SK-N-SH (cell line): ENCODE results near the gene PEX3. TPM values are rescaled to one million over a fixed set of nuclear protein-coding genes. Genes with fewer than 3 reads are reported as not detected.

Experiments
- CTCF ChIA-PET: fragments of 300-600, 350-600 bp; formaldehyde crosslinking; extraction: SDS; loops from one replicate; lab custom pipeline; 2021; lab: Yijun Ruan, JAX
- POLR2A ChIA-PET: fragments of 350-600 bp; sonication (Branson Sonifier 250); formaldehyde crosslinking; extraction: SDS; loops from one replicate; lab custom pipeline; 2020; ENCODE audit warnings: antibody characterized with exemption, inconsistent platforms; lab: Yijun Ruan, JAX
- DNase-seq: peaks from one replicate; pipeline ENCODE4 v3.0.0; 2012
- H2AFZ ChIP-seq: fragments of 200-600 bp; sonication (generic); 2 replicates; pipeline ENCODE4 v1.8.1; 2016; ENCODE audit warnings: antibody characterized with exemption, mild to moderate bottlenecking, low read depth
- H3F3A ChIP-seq: fragments of 200-600 bp; sonication (generic); replicated peaks from 2 replicates; pipeline ENCODE3; 2016; ENCODE audit warnings: antibody characterized with exemption, mild to moderate bottlenecking; ENCODE audit not compliant: insufficient read depth
- H3K27ac ChIP-seq, 2 experiments: fragments of 200-500 bp in 1 of 2; fragments of 200-600 bp in 1 of 2; sonication (Bioruptor generic) in 1 of 2; sonication (generic), shearing (Covaris generic) in 1 of 2; 2 replicates each; pipeline versions ENCODE4 v1.5.1 to v1.6.1; 2014 to 2016; ENCODE audit warnings: low read depth in 2 of 2, inconsistent platforms in 1 of 2, low read length in 1 of 2, mild to moderate bottlenecking in 1 of 2, mixed read lengths in 1 of 2
- H3K27me3 ChIP-seq: fragments of 200-600 bp; sonication (generic), shearing (Covaris generic); 2 replicates; pipeline ENCODE4 v1.6.1; 2016; ENCODE audit warnings: mixed run types; ENCODE audit not compliant: insufficient read depth
- H3K36me3 ChIP-seq, 2 experiments: fragments of 200-500 bp in 1 of 2; fragments of 200-600 bp in 1 of 2; sonication (Bioruptor generic) in 1 of 2; sonication (generic) in 1 of 2; replicated peaks in 1 of 2; 2 replicates each; pipeline versions ENCODE3 to v1.5.1; 2014 to 2016; ENCODE audit warnings: low read length in 1 of 2, mild to moderate bottlenecking in 1 of 2; ENCODE audit not compliant: insufficient read depth in 2 of 2, control insufficient read depth in 1 of 2
- H3K4me1 ChIP-seq, 2 experiments: fragments of 200-500 bp in 1 of 2; fragments of 200-600 bp in 1 of 2; sonication (Bioruptor generic) in 1 of 2; sonication (generic), shearing (Covaris generic) in 1 of 2; 2 replicates each; pipeline versions ENCODE4 v1.5.1 to v1.6.1; 2014 to 2016; ENCODE audit warnings: low read depth in 1 of 2, low read length in 1 of 2, mixed run types in 1 of 2; ENCODE audit not compliant: insufficient read depth in 2 of 2, control insufficient read depth in 1 of 2
- H3K4me2 ChIP-seq: fragments of 200-600 bp; sonication (generic), shearing (Covaris generic); 2 replicates; pipeline ENCODE4 v1.6.1; 2017; ENCODE audit warnings: mixed run types
- H3K4me3 ChIP-seq, 2 experiments: fragments of 200-500 bp in 1 of 2; fragments of 200-600 bp in 1 of 2; sonication (Bioruptor generic) in 1 of 2; sonication (generic), shearing (Covaris generic) in 1 of 2; 2 replicates each; pipeline versions ENCODE4 v1.5.1 to v1.8.1; 2014 to 2016; ENCODE audit warnings: low read depth in 2 of 2, inconsistent platforms in 1 of 2, low read length in 1 of 2, mild to moderate bottlenecking in 1 of 2, mixed read lengths in 1 of 2, moderate library complexity in 1 of 2
- H3K79me2 ChIP-seq: fragments of 200-600 bp; sonication (generic); 2 replicates; pipeline ENCODE4 v1.8.1; 2017; ENCODE audit warnings: mild to moderate bottlenecking; ENCODE audit not compliant: insufficient read depth
- H3K9ac ChIP-seq: fragments of 200-600 bp; sonication (generic); 2 replicates; pipeline ENCODE4 v1.6.1; 2017; ENCODE audit warnings: mixed run types
- H3K9me2 ChIP-seq: fragments of 200-600 bp; sonication (generic); 2 replicates; pipeline ENCODE4 v1.6.1; 2017; ENCODE audit warnings: mixed run types
- H3K9me3 ChIP-seq: fragments of 200-600 bp; sonication (generic); 2 replicates; pipeline ENCODE4 v1.6.1; 2017; ENCODE audit warnings: mixed run types, mild to moderate bottlenecking, moderate library complexity
- H4K20me1 ChIP-seq: fragments of 200-600 bp; sonication (generic); 2 replicates; pipeline ENCODE4 v1.6.1; 2017; ENCODE audit warnings: mild to moderate bottlenecking, mixed run types; ENCODE audit not compliant: insufficient read depth
- ELF1 ChIP-seq: IDR thresholded peaks from 2 replicates; pipeline ENCODE4 v1.4.0; 2012
- FOSL2 ChIP-seq: IDR thresholded peaks from 2 replicates; pipeline ENCODE4 v1.4.0; 2012; ENCODE audit warnings: low read depth, mild to moderate bottlenecking, moderate library complexity, borderline replicate concordance
- GABPA ChIP-seq: IDR thresholded peaks from 2 replicates; pipeline ENCODE4 v1.4.0; 2012; ENCODE audit warnings: low read depth, mild to moderate bottlenecking
- GATA2 ChIP-seq: sonication (generic); formaldehyde crosslinking; IDR thresholded peaks from 2 replicates; pipeline ENCODE4 v1.5.0; 2020; ENCODE audit warnings: mild to moderate bottlenecking, missing genetic modification reagents
- MAX ChIP-seq: IDR thresholded peaks from 2 replicates; pipeline ENCODE4 v1.4.0; 2012; ENCODE audit warnings: low read depth
- MXI1 ChIP-seq: IDR thresholded peaks from 2 replicates; pipeline ENCODE4 v1.6.1; 2012; ENCODE audit warnings: mild to moderate bottlenecking, low read depth, low read length, improper control_type of control experiment
- NRF1 ChIP-seq: IDR thresholded peaks from 2 replicates; pipeline ENCODE4 v1.6.1; 2012; ENCODE audit warnings: low read depth, mild to moderate bottlenecking, low read length
- RCOR1 ChIP-seq: fragments of 150-350 bp; IDR thresholded peaks from 2 replicates; pipeline ENCODE4 v1.6.1; 2017; ENCODE audit warnings: antibody characterized with exemption, low read length
- SIN3A ChIP-seq: IDR thresholded peaks from 2 replicates; pipeline ENCODE4 v1.6.1; 2012; ENCODE audit warnings: low read depth, mild to moderate bottlenecking, low read length, moderate library complexity, borderline replicate concordance
- TCF12 ChIP-seq: IDR thresholded peaks from 2 replicates; pipeline ENCODE4 v1.4.0; 2012
- WGBS: methylation state at CpG from one replicate; pipeline ENCODE4 v1.1.6; 2017; ENCODE audit warnings: low lambda C conversion rate; 5-methylcytosine and 5-hydroxymethylcytosine counted together
- polyA plus RNA-seq, 3 experiments: library from polyadenylated mRNA; depleted of rRNA; stranded (reverse); fragments of >200 nt; gene quantifications; 2 replicates each; pipeline ENCODE4 v1.2.3, GENCODE V29; 2012
- TF ChIP-seq, protein P1 (sequence below): IDR thresholded peaks from 2 replicates; pipeline ENCODE4; 2012

Gene PEX3
- polyA plus RNA-seq, 1 of the 3 experiments (the other 2 are of a cell fraction): 14.1 TPM

- Histone ChIP-seq H3K79me2 (no peaks in the 10 kb centered on the region), H3K36me3 (peaks cover 10 to 25% of the 10 kb centered on the region in 2 experiments), H3K4me1 (no peaks in the 10 kb centered on the region), H3F3A (no peaks in the 10 kb centered on the region), H3K4me2 (no peak overlapping the region), H3K27me3 (no peaks in the 10 kb centered on the region), H3K4me3 (no peak overlapping the region), H2AFZ (no peak overlapping the region), H3K27ac (no peak overlapping the region), H3K9ac (no peak overlapping the region), H3K9me3 (no peaks in the 10 kb centered on the region), H4K20me1 (no peaks in the 10 kb centered on the region), H3K9me2 (no peaks in the 10 kb centered on the region)
- WGBS: 93% methylated on average over 3 of the region's 3 CpGs
- TF ChIP-seq MAX (no peak), GABPA (no peak), TCF12 (no peak)
- ChIA-PET CTCF (no interaction called here), POLR2A (no interaction called here)
- no peak for DNase-seq
Observed at GRCh38 chr6:143478479-143479062, 28.0 kb downstream of the PEX3 start.

DNA sequence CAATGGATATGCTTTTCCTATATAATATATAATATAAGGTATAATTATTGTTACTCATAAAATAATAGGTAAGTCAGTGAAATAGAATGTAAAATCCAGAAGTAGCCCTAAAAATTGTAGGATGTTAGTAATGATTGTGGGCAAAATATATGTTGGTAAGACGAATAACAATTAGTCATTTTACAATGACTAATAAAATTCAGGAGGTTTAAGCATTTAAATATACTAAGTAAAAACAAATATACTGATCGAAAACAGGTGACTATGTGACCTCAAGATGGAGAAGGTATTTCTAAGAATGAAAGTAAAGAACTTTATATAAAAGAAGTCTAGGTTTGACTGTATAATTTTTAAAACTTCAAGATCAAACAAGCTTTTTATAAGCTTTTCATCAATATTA is 32.0 kb downstream of the PEX3 start:
- H3K4me2 ChIP-seq: no peak overlapping the region
- no peaks in the 10 kb centered on the region for H3K4me1 ChIP-seq
- TF ChIP-seq NRF1: no peak
- TF ChIP-seq, all 33 proteins: peak for 0
- Histone ChIP-seq H2AFZ (no peak overlapping the region), H3K4me3 (no peak overlapping the region), H3K9ac (no peak overlapping the region), H3K27me3 (no peaks in the 10 kb centered on the region), H3K79me2 (no peaks in the 10 kb centered on the region), H3F3A (no peaks in the 10 kb centered on the region), H4K20me1 (no peaks in the 10 kb centered on the region), H3K9me3 (no peaks in the 10 kb centered on the region), H3K9me2 (no peaks in the 10 kb centered on the region), H3K27ac (no peak overlapping the region), H3K36me3 (peaks cover 16 to 18% of the 10 kb centered on the region in 2 experiments)
- CTCF ChIA-PET: no interaction called here
- POLR2A ChIA-PET: no interaction called here
- DNase-seq: no peak
- 68% methylated on average over 2 of the region's 2 CpGs for WGBS

- POLR2A ChIA-PET: no interaction called here
- no peak overlapping the region for H3K4me3 ChIP-seq
- no peaks in the 10 kb centered on the region for H3K9me2 ChIP-seq
- TF ChIP-seq MXI1: no peak
- no peak for TF ChIP-seq ELF1
- TF ChIP-seq, protein P1, sequence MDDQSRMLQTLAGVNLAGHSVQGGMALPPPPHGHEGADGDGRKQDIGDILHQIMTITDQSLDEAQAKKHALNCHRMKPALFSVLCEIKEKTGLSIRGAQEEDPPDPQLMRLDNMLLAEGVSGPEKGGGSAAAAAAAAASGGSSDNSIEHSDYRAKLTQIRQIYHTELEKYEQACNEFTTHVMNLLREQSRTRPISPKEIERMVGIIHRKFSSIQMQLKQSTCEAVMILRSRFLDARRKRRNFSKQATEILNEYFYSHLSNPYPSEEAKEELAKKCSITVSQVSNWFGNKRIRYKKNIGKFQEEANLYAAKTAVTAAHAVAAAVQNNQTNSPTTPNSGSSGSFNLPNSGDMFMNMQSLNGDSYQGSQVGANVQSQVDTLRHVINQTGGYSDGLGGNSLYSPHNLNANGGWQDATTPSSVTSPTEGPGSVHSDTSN: no peak
- TF ChIP-seq GATA2 (CRISPR knock-in tag): no peak
- no peak for TF ChIP-seq FOSL2
- TF ChIP-seq RCOR1: no peak
- no peak for TF ChIP-seq SIN3A
- H3K79me2 ChIP-seq: no peaks in the 10 kb centered on the region
- 93% methylated on average over 2 of the region's 2 CpGs for WGBS
- DNase-seq: no peak
- H3K27me3 ChIP-seq: no peaks in the 10 kb centered on the region
- H4K20me1 ChIP-seq: no peaks in the 10 kb centered on the region
- no peak overlapping the region for H3K4me2 ChIP-seq
- H3K9me3 ChIP-seq: no peaks in the 10 kb centered on the region
- H3K9ac ChIP-seq: no peak overlapping the region
- H3K4me1 ChIP-seq: no peaks in the 10 kb centered on the region
- no peak overlapping the region for H3K27ac ChIP-seq
- no peak overlapping the region for H2AFZ ChIP-seq
- CTCF ChIA-PET: no interaction called here
- H3F3A ChIP-seq: peaks cover 3% of the 10 kb centered on the region
- H3K36me3 ChIP-seq: peaks cover 2 to 6% of the 10 kb centered on the region in 2 experiments
Observed at GRCh38 chr6:143485967-143486366, 35.4 kb downstream of the PEX3 start.
